Vagina (tissue), 2 donors: ENCODE results near the gene PCDHAC2. TPM values are rescaled to one million over a fixed set of nuclear protein-coding genes. Genes with fewer than 3 reads are reported as not detected.

ENCODE experiments used
- DNase-seq, 2 donors: peaks; one replicate each; pipeline ENCODE4 v3.0.0-alpha.2; 2017; ENCODE audit errors: extremely low spot score in 2 of 2
- H3K27ac ChIP-seq: fragments of 200-600 bp; sonication (generic); one replicate; pipeline ENCODE4 v1.5.1; 2019
- H3K27me3 ChIP-seq: fragments of 200-600 bp; sonication (generic); one replicate; pipeline ENCODE4 v1.5.1; 2019
- H3K36me3 ChIP-seq, 2 donors: fragments of 200-600 bp; sonication (generic); one replicate each; pipeline ENCODE4 v1.5.1; 2017 to 2019
- H3K4me1 ChIP-seq: fragments of 200-600 bp; sonication (generic); one replicate; pipeline ENCODE4 v1.5.1; 2019
- H3K4me3 ChIP-seq, 2 donors: fragments of 200-600 bp; sonication (generic); 1 replicate in 1 of 2; 2 replicates in 1 of 2; pipeline ENCODE4 v1.5.1; 2016 to 2019
- H3K9me3 ChIP-seq: fragments of 200-600 bp; sonication (generic); one replicate; pipeline ENCODE4 v1.5.1; 2019
- CTCF ChIP-seq, 3 experiments: fragments of 450-650 bp in 2 of 3; fragments of 200-600 bp in 1 of 3; sonication (generic) in 1 of 3; IDR thresholded peaks; one replicate each; pipeline ENCODE4 v1.5.1; 2017 to 2019; ENCODE audit warnings: antibody characterized with exemption in 3 of 3, mild to moderate bottlenecking in 2 of 3, moderate library complexity in 2 of 3
- POLR2A ChIP-seq, 2 donors: fragments of 450-650 bp; IDR thresholded peaks; one replicate each; pipeline ENCODE4 v1.6.1; 2017; ENCODE audit warnings: antibody characterized with exemption in 2 of 2, mild to moderate bottlenecking in 2 of 2, moderate library complexity in 2 of 2
- POLR2AphosphoS5 ChIP-seq, 2 donors: sonication (generic); formaldehyde crosslinking; IDR thresholded peaks; one replicate each; pipeline ENCODE4 v1.9.0; 2017; ENCODE audit warnings: antibody characterized with exemption in 2 of 2, mild to moderate bottlenecking in 2 of 2, low read depth in 1 of 2; ENCODE audit not compliant: insufficient read depth in 1 of 2
- intact Hi-C: fragments of 100-400 bp; cut with DNase I; formaldehyde crosslinking; loops from one replicate; pipeline ENCODE4 v1.15.1; 2023
- total RNA-seq: library from RNA; depleted of rRNA; stranded (reverse); fragments of >200 nt; gene quantifications from one replicate; pipeline ENCODE4 v1.2.3, GENCODE V29; 2016

PCDHAC2 gene
- total RNA-seq, 1 donor from 2014 or later = 3.9 TPM

GRCh38 chr5:140953234-140953633 lies 13.0 kb upstream of the PCDHAC2 start:
- intact Hi-C loops = no loop called here
- Histone ChIP-seq H3K27me3 (no peaks in the 10 kb centered on the region), H3K4me3 (no peak overlapping the region), H3K27ac (no peak overlapping the region), H3K4me1 (no peaks in the 10 kb centered on the region), H3K36me3 (no peaks in the 10 kb centered on the region), H3K9me3 (no peaks in the 10 kb centered on the region)
- TF ChIP-seq CTCF (IDR thresholded peaks at IDR 0.05) (no peak), POLR2A (IDR thresholded peaks at IDR 0.05) (no peak), POLR2AphosphoS5 (IDR thresholded peaks at IDR 0.05; ENCODE audit: insufficient read depth in 1 of 2, low read depth in 1 of 2) (no peak)
- DNase-seq = no peak

GRCh38 chr5:140962190-140962589 lies 4.1 kb upstream of the PCDHAC2 start:
- no peaks in the 10 kb centered on the region for H3K27me3 ChIP-seq
- H3K4me1 ChIP-seq = peaks cover 14% of the 10 kb centered on the region

GRCh38 chr5:140964356-140964755 lies 1.9 kb upstream of the PCDHAC2 start:
- H3K36me3 ChIP-seq = no peaks in the 10 kb centered on the region
- H3K4me1 ChIP-seq = peaks cover 16% of the 10 kb centered on the region
- H3K9me3 ChIP-seq = no peaks in the 10 kb centered on the region
- no peak overlapping the region for H3K27ac ChIP-seq
- DNase-seq = no peak
- H3K4me3 ChIP-seq = no peak overlapping the region
- H3K27me3 ChIP-seq = no peaks in the 10 kb centered on the region
- intact Hi-C loops = no loop called here
- TF ChIP-seq POLR2AphosphoS5 (IDR thresholded peaks at IDR 0.05; ENCODE audit: insufficient read depth in 1 of 2, low read depth in 1 of 2) (no peak), CTCF (IDR thresholded peaks at IDR 0.05) (no peak), POLR2A (IDR thresholded peaks at IDR 0.05) (no peak)

More at GRCh38 chr5:140962190-140962589, 4.1 kb upstream of the PCDHAC2 start:
- no peak overlapping the region for H3K4me3 ChIP-seq
- no peak for DNase-seq
- H3K36me3 ChIP-seq = no peaks in the 10 kb centered on the region
- no peak for TF ChIP-seq POLR2A (IDR thresholded peaks at IDR 0.05)
- TF ChIP-seq CTCF (IDR thresholded peaks at IDR 0.05) = no peak
- no peak for TF ChIP-seq POLR2AphosphoS5 (IDR thresholded peaks at IDR 0.05; ENCODE audit: insufficient read depth in 1 of 2, low read depth in 1 of 2)
- no peak overlapping the region for H3K27ac ChIP-seq
- intact Hi-C loops = no loop called here
- no peaks in the 10 kb centered on the region for H3K9me3 ChIP-seq

GRCh38 chr5:140965905-140966292 lies 377 bp upstream of the PCDHAC2 start:
- intact Hi-C loops = no loop called here
- H3K27ac ChIP-seq = no peak overlapping the region
- no peaks in the 10 kb centered on the region for H3K27me3 ChIP-seq
- peaks cover 16% of the 10 kb centered on the region for H3K4me1 ChIP-seq
- no peak for DNase-seq
- TF ChIP-seq POLR2A (IDR thresholded peaks at IDR 0.05) (no peak), CTCF (IDR thresholded peaks at IDR 0.05) (no peak), POLR2AphosphoS5 (IDR thresholded peaks at IDR 0.05; ENCODE audit: insufficient read depth in 1 of 2, low read depth in 1 of 2) (no peak)
- H3K4me3 ChIP-seq = peak overlapping the region; percentile 47 to 57
- no peaks in the 10 kb centered on the region for H3K9me3 ChIP-seq
- H3K36me3 ChIP-seq = no peaks in the 10 kb centered on the region

GRCh38 chr5:140967226-140967893 lies 1.1 kb downstream of the PCDHAC2 start:
- H3K36me3 ChIP-seq = no peaks in the 10 kb centered on the region
- H3K4me1 ChIP-seq = peaks cover 16% of the 10 kb centered on the region
- no peak overlapping the region for H3K27ac ChIP-seq

More at GRCh38 chr5:140967226-140967893, 1.1 kb downstream of the PCDHAC2 start:
- intact Hi-C loops = no loop called here
- no peaks in the 10 kb centered on the region for H3K27me3 ChIP-seq
- H3K4me3 ChIP-seq = peak overlapping the region; percentile 47 to 57
- TF ChIP-seq POLR2AphosphoS5 (IDR thresholded peaks at IDR 0.05; ENCODE audit: insufficient read depth in 1 of 2, low read depth in 1 of 2) (no peak), CTCF (IDR thresholded peaks at IDR 0.05) (no peak), POLR2A (IDR thresholded peaks at IDR 0.05) (no peak)
- H3K9me3 ChIP-seq = no peaks in the 10 kb centered on the region
- DNase-seq = no peak
